GM23338 (cell line): ENCODE measurements around the gene ST3GAL4. TPM values are rescaled to one million over a fixed set of nuclear protein-coding genes. Genes with fewer than 3 reads are reported as not detected.

Experiments used
- ATAC-seq: fragments of 200-7000 bp; cut with Tn5 transposase; 3 replicates; pipeline ENCODE4 v1.9.1; 2020
- DNase-seq: peaks from one replicate; pipeline ENCODE4 v3.0.0-alpha.2; 2015; ENCODE audit warnings: low spot score
- H2AFZ ChIP-seq: fragments of 200-600 bp; sonication (generic); 2 replicates; pipeline ENCODE4 v1.8.0; 2016; ENCODE audit warnings: antibody characterized with exemption, mild to moderate bottlenecking, moderate library complexity
- H3F3A ChIP-seq: fragments of 200-600 bp; sonication (generic); replicated peaks from 2 replicates; pipeline ENCODE4 v1.8.0; 2017; ENCODE audit warnings: antibody characterized with exemption, mixed run types, low read depth
- H3K27ac ChIP-seq: fragments of 200-600 bp; sonication (generic); 2 replicates; pipeline ENCODE4 v1.6.1; 2016; ENCODE audit warnings: low read depth
- H3K27me3 ChIP-seq: fragments of 200-600 bp; sonication (generic); 2 replicates; pipeline ENCODE4 v1.8.0; 2016; ENCODE audit warnings: mild to moderate bottlenecking, mixed run types, moderate library complexity; ENCODE audit not compliant: insufficient read depth
- H3K36me3 ChIP-seq: fragments of 200-600 bp; sonication (generic); 2 replicates; pipeline ENCODE4 v1.8.0; 2016; ENCODE audit warnings: mild to moderate bottlenecking; ENCODE audit not compliant: insufficient read depth
- H3K4me1 ChIP-seq: fragments of 200-600 bp; sonication (generic); 2 replicates; pipeline ENCODE4 v1.8.0; 2016; ENCODE audit warnings: mild to moderate bottlenecking, moderate library complexity; ENCODE audit not compliant: insufficient read depth
- H3K4me2 ChIP-seq: fragments of 200-600 bp; sonication (generic); 2 replicates; pipeline ENCODE4 v1.7.1; 2017; ENCODE audit warnings: mixed run types
- H3K4me3 ChIP-seq: fragments of 200-600 bp; sonication (generic); 2 replicates; pipeline ENCODE4 v1.6.1; 2016; ENCODE audit warnings: mixed run types
- H3K79me2 ChIP-seq: fragments of 200-600 bp; sonication (generic); replicated peaks from 2 replicates; pipeline ENCODE4 v1.8.0; 2017; ENCODE audit warnings: mild to moderate bottlenecking; ENCODE audit not compliant: insufficient read depth
- H3K9me2 ChIP-seq: fragments of 200-600 bp; sonication (generic); 2 replicates; pipeline ENCODE4 v1.8.0; 2017; ENCODE audit not compliant: insufficient read depth
- H4K20me1 ChIP-seq: fragments of 200-600 bp; sonication (generic); replicated peaks from 2 replicates; pipeline ENCODE4 v1.8.0; 2017; ENCODE audit warnings: mild to moderate bottlenecking; ENCODE audit not compliant: insufficient read depth
- H3K27ac Mint-ChIP-seq: 2 replicates; pipeline ENCODE4 v1.8.0; 2020; ENCODE audit warnings: inconsistent platforms, mild to moderate bottlenecking, moderate library complexity, mixed read lengths
- H3K27me3 Mint-ChIP-seq: 3 replicates; pipeline ENCODE4 v1.8.0; 2022; ENCODE audit warnings: low read depth, mild to moderate bottlenecking, moderate library complexity, mixed read lengths, inconsistent platforms; ENCODE audit not compliant: insufficient read depth, poor library complexity
- H3K36me3 Mint-ChIP-seq: 3 replicates; pipeline ENCODE4 v1.8.0; 2021; ENCODE audit warnings: low read depth, mild to moderate bottlenecking, inconsistent platforms, moderate library complexity, mixed read lengths
- H3K4me1 Mint-ChIP-seq: 3 replicates; pipeline ENCODE4 v1.8.0; 2020; ENCODE audit warnings: mild to moderate bottlenecking, inconsistent platforms, mixed read lengths
- H3K4me3 Mint-ChIP-seq: 3 replicates; pipeline ENCODE4 v1.8.0; 2021; ENCODE audit warnings: moderate library complexity, mild to moderate bottlenecking, inconsistent platforms, mixed read lengths
- H3K9me3 Mint-ChIP-seq: 3 replicates; pipeline ENCODE4 v1.8.0; 2020; ENCODE audit warnings: moderate library complexity, mild to moderate bottlenecking, inconsistent platforms, mixed read lengths
- EZH2 ChIP-seq: fragments of 200-600 bp; sonication (generic); IDR thresholded peaks from one replicate; pipeline ENCODE4 v1.8.0; 2017; ENCODE audit warnings: antibody characterized with exemption, mild to moderate bottlenecking, low read depth; ENCODE audit not compliant: unreplicated experiment
- EZH2phosphoT487 ChIP-seq: fragments of 200-600 bp; sonication (generic); IDR thresholded peaks from one replicate; pipeline ENCODE4 v1.8.1; 2018; ENCODE audit warnings: antibody characterized with exemption; ENCODE audit not compliant: unreplicated experiment
- polyA plus RNA-seq: library from polyadenylated mRNA; unstranded; fragments of >200 nt; fragmentation: Nextera tagmentation; extraction: Ambion mirVana; gene quantifications from 2 replicates; pipeline ENCODE4 v1.2.1, GENCODE V29; 2016
- total RNA-seq: library from RNA; depleted of rRNA; stranded (reverse); fragments of >200 nt; shearing (Covaris generic); gene quantifications from 2 replicates; pipeline ENCODE4 v1.2.3, GENCODE V29; 2014
- TF ChIP-seq, protein P1 (sequence below): fragments of 250-450 bp; sonication (Bioruptor Pico); IDR thresholded peaks from 2 replicates; pipeline ENCODE4 v1.5.0; 2020; ENCODE audit warnings: mild to moderate bottlenecking, moderate library complexity
- TF ChIP-seq, protein P2 (sequence below): IDR thresholded peaks from one replicate; pipeline ENCODE4 v1.6.1; 2018; ENCODE audit warnings: antibody characterized with exemption; ENCODE audit not compliant: unreplicated experiment
- TF ChIP-seq, protein P3 (sequence below), 2 experiments: fragments of 200-600 bp in 1 of 2; sonication (generic) in 1 of 2; conservative IDR thresholded peaks; 2 replicates each; pipeline versions ENCODE4 v1.5.1 to v1.6.1; 2016 to 2017; ENCODE audit warnings: antibody characterized with exemption in 2 of 2, low read depth in 2 of 2, mild to moderate bottlenecking in 2 of 2, moderate library complexity in 1 of 2

The ST3GAL4 gene
- total and polyA plus RNA-seq, 2 experiments from 2014 or later = 10.1 to 28.0 TPM

DNA sequence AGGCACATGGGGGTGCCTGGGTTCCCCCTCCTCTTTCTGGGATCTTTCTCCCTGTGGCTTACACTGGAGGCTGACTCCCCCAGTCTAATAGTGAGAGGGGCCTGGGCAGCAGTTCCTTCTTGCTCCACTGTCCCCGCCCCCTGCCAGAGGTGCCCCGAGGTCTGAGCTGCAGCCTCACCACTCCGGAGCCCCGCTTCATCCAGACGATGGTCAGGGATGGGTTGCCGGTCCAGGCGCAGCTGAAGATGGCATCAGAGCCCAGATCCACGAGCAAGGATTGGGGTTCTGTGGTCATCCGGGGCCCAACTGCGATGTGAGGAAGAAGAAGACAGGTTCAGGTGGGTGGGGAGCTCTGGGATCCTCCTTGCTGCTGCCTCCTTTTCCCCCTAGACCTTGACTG, 91.1 kb downstream of the ST3GAL4 start (continued):
- TF ChIP-seq, protein P1, sequence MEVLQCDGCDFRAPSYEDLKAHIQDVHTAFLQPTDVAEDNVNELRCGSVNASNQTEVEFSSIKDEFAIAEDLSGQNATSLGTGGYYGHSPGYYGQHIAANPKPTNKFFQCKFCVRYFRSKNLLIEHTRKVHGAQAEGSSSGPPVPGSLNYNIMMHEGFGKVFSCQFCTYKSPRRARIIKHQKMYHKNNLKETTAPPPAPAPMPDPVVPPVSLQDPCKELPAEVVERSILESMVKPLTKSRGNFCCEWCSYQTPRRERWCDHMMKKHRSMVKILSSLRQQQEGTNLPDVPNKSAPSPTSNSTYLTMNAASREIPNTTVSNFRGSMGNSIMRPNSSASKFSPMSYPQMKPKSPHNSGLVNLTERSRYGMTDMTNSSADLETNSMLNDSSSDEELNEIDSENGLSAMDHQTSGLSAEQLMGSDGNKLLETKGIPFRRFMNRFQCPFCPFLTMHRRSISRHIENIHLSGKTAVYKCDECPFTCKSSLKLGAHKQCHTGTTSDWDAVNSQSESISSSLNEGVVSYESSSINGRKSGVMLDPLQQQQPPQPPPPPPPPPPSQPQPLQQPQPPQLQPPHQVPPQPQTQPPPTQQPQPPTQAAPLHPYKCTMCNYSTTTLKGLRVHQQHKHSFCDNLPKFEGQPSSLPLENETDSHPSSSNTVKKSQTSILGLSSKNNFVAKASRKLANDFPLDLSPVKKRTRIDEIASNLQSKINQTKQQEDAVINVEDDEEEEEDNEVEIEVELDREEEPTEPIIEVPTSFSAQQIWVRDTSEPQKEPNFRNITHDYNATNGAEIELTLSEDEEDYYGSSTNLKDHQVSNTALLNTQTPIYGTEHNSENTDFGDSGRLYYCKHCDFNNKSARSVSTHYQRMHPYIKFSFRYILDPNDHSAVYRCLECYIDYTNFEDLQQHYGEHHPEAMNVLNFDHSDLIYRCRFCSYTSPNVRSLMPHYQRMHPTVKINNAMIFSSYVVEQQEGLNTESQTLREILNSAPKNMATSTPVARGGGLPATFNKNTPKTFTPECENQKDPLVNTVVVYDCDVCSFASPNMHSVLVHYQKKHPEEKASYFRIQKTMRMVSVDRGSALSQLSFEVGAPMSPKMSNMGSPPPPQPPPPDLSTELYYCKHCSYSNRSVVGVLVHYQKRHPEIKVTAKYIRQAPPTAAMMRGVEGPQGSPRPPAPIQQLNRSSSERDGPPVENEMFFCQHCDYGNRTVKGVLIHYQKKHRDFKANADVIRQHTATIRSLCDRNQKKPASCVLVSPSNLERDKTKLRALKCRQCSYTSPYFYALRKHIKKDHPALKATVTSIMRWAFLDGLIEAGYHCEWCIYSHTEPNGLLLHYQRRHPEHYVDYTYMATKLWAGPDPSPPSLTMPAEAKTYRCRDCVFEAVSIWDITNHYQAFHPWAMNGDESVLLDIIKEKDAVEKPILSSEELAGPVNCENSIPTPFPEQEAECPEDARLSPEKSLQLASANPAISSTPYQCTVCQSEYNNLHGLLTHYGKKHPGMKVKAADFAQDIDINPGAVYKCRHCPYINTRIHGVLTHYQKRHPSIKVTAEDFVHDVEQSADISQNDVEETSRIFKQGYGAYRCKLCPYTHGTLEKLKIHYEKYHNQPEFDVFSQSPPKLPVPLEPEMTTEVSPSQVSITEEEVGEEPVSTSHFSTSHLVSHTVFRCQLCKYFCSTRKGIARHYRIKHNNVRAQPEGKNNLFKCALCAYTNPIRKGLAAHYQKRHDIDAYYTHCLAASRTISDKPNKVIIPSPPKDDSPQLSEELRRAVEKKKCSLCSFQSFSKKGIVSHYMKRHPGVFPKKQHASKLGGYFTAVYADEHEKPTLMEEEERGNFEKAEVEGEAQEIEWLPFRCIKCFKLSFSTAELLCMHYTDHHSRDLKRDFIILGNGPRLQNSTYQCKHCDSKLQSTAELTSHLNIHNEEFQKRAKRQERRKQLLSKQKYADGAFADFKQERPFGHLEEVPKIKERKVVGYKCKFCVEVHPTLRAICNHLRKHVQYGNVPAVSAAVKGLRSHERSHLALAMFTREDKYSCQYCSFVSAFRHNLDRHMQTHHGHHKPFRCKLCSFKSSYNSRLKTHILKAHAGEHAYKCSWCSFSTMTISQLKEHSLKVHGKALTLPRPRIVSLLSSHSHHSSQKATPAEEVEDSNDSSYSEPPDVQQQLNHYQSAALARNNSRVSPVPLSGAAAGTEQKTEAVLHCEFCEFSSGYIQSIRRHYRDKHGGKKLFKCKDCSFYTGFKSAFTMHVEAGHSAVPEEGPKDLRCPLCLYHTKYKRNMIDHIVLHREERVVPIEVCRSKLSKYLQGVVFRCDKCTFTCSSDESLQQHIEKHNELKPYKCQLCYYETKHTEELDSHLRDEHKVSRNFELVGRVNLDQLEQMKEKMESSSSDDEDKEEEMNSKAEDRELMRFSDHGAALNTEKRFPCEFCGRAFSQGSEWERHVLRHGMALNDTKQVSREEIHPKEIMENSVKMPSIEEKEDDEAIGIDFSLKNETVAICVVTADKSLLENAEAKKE (CRISPR knock-in tag) = no peak

DNA sequence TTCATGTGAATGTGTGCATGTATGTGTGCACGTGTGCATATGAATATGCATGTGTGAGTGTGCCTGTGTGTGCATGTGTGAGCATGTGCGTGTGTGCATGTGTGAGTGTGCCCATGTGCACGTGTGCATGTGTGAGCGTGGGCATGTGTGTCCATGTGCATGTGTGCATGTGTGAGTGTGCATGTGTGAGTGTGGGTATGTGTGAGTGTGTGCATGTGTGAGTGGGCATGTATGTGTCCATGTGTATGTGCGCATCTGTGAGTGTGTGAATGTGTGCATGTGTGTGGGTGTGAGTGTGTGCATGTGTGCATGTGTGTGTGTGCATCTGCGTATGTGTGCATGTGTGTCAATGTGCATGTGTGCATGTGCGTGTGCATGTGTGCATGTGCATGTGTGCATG, 94.7 kb downstream of the ST3GAL4 start:
- TF ChIP-seq EZH2 (no peak), EZH2phosphoT487 (no peak)
- TF ChIP-seq, protein P2, sequence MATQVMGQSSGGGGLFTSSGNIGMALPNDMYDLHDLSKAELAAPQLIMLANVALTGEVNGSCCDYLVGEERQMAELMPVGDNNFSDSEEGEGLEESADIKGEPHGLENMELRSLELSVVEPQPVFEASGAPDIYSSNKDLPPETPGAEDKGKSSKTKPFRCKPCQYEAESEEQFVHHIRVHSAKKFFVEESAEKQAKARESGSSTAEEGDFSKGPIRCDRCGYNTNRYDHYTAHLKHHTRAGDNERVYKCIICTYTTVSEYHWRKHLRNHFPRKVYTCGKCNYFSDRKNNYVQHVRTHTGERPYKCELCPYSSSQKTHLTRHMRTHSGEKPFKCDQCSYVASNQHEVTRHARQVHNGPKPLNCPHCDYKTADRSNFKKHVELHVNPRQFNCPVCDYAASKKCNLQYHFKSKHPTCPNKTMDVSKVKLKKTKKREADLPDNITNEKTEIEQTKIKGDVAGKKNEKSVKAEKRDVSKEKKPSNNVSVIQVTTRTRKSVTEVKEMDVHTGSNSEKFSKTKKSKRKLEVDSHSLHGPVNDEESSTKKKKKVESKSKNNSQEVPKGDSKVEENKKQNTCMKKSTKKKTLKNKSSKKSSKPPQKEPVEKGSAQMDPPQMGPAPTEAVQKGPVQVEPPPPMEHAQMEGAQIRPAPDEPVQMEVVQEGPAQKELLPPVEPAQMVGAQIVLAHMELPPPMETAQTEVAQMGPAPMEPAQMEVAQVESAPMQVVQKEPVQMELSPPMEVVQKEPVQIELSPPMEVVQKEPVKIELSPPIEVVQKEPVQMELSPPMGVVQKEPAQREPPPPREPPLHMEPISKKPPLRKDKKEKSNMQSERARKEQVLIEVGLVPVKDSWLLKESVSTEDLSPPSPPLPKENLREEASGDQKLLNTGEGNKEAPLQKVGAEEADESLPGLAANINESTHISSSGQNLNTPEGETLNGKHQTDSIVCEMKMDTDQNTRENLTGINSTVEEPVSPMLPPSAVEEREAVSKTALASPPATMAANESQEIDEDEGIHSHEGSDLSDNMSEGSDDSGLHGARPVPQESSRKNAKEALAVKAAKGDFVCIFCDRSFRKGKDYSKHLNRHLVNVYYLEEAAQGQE = no peak
- TF ChIP-seq, protein P3, sequence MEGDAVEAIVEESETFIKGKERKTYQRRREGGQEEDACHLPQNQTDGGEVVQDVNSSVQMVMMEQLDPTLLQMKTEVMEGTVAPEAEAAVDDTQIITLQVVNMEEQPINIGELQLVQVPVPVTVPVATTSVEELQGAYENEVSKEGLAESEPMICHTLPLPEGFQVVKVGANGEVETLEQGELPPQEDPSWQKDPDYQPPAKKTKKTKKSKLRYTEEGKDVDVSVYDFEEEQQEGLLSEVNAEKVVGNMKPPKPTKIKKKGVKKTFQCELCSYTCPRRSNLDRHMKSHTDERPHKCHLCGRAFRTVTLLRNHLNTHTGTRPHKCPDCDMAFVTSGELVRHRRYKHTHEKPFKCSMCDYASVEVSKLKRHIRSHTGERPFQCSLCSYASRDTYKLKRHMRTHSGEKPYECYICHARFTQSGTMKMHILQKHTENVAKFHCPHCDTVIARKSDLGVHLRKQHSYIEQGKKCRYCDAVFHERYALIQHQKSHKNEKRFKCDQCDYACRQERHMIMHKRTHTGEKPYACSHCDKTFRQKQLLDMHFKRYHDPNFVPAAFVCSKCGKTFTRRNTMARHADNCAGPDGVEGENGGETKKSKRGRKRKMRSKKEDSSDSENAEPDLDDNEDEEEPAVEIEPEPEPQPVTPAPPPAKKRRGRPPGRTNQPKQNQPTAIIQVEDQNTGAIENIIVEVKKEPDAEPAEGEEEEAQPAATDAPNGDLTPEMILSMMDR (conservative IDR thresholded peaks at IDR 0.05; ENCODE audit: low read depth in 2 of 2) = no peak
- no peak overlapping the region for H3K4me3 Mint-ChIP-seq
- Histone ChIP-seq H3K9me2 (0 out of 2 replicates have a peak, but pooled peaks cover 4% of the 10 kb centered on the region), H3K27ac (no peak overlapping the region), H2AFZ (no peak overlapping the region), H3K36me3 (no peaks in the 10 kb centered on the region), H3K27me3 (no peaks in the 10 kb centered on the region), H4K20me1 (no peaks in the 10 kb centered on the region), H3K79me2 (no peaks in the 10 kb centered on the region), H3K4me2 (no peak overlapping the region), H3K4me3 (no peak overlapping the region), H3K4me1 (no peaks in the 10 kb centered on the region), H3F3A (peaks cover 19% of the 10 kb centered on the region)
- H3K9me3 Mint-ChIP-seq = peaks cover 25% of the 10 kb centered on the region
- ATAC-seq (no peak), DNase-seq (no peak)
- peaks cover 24% of the 10 kb centered on the region for H3K27me3 Mint-ChIP-seq
- peaks cover 9% of the 10 kb centered on the region for H3K4me1 Mint-ChIP-seq
- peaks cover 13% of the 10 kb centered on the region for H3K36me3 Mint-ChIP-seq
- H3K27ac Mint-ChIP-seq = no peak overlapping the region
